HG02571 (cell line): ENCODE results near the gene ULBP1.
"Not testable (repeated sequence)": the region's sequence is repeated elsewhere in the genome, so short reads cannot be mapped to it uniquely, and the experiment has no call there.

ENCODE experiments used
- ATAC-seq: cut with Tn5 transposase; IDR thresholded peaks from one replicate; pipeline ENCODE4 v1.9.1; 2021; ENCODE audit warnings: mild to moderate bottlenecking, moderate library complexity; ENCODE audit not compliant: unreplicated experiment

The ULBP1 gene, protein sequence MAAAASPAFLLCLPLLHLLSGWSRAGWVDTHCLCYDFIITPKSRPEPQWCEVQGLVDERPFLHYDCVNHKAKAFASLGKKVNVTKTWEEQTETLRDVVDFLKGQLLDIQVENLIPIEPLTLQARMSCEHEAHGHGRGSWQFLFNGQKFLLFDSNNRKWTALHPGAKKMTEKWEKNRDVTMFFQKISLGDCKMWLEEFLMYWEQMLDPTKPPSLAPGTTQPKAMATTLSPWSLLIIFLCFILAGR

DNA sequence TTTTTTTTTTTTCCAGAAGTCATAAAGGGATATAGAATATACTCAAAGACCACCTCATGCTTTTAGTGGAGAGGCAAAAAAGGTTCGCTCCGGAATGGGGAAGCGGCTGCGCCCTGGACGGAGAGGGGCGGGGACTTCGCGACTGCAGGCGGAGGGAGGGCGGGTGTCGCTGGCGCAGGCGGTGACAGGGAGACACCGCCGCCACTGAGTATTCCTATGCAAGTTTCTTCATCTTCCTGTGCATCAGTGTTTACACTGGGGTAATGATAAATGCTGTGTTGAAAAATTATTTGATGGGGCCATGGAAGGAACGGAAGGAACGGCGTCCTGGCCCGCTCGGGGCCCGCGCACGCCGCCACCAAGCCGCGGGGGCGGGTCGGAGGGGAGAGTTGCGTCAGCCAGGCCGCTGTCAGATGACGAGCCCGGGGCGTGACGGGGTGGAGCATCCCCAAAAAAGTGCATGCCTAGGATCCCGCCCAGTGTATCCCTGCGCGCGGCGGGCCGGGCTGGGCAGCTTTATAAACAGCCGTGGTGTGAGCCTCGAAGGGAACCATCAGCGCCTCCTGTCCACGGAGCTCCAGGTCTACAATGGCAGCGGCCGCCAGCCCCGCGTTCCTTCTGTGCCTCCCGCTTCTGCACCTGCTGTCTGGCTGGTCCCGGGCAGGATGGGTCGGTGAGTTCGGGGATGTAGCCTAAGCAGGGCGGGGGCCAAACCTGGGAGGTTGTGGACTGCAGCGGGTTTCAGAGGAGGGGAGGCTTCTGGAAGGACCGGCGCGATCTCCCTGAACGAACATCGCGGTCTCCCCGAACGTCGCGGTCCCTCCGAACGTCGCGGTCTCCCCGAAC, at the start of gene ULBP1:
Gene ULBP1, plus strand, starts transcription at position 482 of the 846 bp plus-strand sequence. Its CDS starts 107 bp downstream, at position 589.
- ATAC-seq: peak; percentile 55

DNA sequence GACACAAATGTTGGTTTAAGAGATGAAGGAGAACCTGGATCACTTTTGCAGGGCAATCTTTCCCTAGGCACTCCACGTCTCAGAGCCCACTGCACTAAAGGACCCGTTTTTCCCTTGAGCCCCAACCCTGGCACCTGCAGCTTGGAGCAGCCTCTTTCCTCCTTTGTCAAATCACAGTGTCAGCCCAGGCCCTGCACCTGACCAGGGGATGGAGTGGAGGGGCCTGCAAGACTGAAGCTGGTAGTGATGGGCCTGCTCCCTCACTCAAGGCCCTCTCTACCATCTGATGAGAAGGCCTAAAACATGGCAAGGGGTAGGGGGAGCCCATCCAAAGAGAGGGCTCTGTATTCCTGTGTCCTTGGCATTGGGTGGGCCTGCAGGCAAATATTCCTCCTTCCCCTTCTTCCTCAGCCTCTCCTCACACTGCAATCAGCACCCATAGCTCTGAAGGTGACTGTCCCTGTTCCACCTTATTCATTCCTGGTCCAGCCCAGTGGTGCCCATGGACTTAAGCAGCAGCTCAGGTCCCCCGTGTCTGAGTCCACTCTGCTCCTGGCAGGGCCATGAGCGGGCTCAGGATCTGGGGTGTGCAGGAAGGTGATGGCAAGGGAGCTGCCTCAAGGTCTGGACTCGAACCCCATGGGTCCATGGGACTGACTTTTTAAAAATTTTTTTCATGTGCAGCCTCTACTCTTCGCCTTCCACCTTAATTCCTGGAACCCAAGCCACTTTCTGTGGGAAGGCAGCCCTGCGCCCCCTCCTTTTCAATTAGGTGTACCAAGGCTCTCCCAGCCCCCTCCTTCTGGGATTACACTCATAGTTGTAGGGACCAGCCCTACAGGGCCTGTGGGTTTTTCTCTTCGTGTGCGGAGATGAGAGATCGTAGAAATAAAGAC, 47.5 kb upstream of the ULBP1 start:
- no peak for ATAC-seq

DNA sequence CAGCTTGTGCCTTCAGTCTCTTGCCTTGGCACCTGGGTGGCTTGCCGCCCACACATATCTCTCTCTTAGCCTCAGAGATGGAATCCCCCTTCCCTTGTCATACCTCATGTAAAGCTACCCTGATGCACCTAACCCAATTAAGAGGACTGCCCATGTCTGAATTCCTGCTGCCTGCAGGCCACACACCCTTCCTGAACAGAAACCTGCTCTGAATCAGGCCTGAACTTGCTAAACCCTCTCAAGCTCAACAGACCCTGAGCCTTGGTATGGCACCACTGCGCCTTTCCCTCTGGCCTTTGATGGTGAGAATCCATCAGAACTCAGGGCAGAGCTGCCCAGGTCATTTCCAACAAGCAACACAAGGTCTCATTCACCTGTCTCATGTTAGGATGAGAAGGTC, 46.1 kb upstream of the ULBP1 start:
- ATAC-seq: no peak

DNA sequence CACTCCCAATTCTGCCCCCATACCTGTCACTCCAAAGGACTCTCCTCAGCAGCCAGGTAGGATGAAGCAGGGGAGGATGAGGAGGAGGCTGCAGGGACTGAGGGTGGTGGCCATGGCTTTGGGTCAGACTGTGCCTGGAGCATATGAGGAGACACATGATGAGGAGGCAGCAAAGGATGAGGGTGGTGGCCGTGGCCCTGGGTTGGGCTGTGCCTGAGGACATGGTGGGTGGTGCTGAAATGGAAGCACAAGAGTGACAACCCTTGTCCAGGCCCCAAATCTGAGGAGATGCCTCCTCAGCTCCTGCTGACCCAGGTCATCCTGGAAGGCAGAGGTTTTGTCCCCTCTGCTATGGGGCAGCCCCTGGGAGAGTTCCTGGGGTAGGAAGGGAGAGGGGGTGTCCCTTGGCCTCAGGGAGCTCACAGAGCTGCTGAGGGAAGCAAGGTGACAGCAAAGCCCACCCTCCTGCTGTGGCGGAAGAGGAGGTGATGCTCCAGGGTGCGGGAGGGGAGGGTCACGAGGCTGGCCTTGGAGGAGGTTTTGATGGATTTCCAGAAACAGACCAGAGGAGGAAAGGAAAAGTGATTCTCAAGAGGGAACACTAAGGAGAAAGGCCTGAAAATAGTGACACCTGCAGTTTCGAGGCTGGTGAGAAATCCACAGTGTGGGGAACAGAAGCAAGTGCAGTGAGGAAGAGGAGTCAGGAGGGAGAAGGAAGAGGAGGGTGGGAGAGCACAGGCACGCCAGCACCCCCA, 45.4 kb upstream of the ULBP1 start:
- no peak for ATAC-seq

DNA sequence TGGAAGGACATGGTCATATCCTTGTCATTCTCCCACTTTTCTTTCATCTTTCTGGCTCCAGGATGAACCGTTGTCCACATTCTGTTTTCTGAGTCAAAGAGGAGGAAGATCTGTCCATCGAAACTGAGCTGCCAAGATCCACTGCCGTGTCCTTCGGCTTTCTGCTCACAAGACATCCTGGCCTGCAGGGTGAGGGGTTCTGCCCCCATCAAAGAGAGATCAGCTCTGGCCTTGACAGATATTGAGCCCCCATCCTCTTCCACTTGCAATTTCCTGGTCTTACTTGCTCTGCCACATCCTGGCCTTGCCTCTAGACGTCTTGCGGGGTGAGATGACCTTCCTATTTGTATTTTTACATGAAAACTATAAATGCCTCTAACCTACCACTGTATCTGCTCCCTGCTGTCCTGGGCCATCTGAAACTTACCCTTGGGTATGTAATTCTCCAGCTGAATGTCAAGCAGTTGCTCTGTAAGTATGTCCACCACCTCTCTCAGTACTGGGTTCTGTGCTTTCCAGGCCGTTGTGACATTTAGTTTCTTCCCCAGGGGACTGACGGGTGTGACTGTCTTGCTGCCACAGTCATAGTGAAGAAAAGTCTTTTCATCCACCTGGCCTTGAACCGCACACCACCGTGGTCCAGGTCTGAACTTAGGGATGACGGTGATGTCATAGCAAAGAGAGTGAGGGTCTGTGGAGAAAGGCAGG, 44.5 kb upstream of the ULBP1 start:
- ATAC-seq: not testable (repeated sequence)

DNA sequence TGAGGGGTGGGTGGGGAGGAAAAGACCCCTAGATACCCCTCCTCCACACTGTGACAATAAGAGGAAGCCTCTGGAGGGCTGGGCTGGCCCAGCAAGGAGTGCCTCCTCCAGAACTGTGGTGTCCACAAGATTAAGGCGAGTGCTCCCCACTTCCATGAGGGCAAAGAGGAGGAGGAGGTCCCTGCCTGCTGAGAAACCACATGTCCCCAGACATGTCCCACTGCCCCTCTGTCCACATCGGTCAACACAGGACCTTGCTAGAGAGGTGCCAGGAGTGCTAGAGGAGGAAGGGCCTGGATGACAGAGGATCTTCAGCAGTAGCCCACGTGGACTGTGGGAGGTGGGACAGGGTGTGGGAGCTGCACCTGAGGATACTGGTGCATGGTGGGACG, 43.9 kb upstream of the ULBP1 start:
- no peak for ATAC-seq

DNA sequence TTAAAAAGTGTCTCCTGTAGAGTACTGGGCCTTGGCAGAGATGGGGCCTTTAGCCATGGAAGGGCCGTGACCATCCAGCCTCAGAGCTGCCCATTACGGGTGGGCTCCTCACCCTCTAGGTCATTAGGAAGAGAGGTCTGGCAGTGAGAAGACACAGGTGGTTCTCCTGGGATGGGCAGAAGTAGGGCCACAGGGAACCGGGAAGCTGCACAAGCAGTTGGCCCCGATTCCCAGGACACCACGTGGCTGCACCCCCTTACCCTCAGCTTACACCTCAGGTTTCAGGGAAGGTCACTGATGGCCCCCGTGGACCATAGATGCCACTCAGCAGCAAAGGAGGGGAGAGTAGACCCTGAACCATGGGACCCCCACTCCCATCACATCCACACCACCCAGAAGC, 42.4 kb upstream of the ULBP1 start:
- no peak for ATAC-seq

DNA sequence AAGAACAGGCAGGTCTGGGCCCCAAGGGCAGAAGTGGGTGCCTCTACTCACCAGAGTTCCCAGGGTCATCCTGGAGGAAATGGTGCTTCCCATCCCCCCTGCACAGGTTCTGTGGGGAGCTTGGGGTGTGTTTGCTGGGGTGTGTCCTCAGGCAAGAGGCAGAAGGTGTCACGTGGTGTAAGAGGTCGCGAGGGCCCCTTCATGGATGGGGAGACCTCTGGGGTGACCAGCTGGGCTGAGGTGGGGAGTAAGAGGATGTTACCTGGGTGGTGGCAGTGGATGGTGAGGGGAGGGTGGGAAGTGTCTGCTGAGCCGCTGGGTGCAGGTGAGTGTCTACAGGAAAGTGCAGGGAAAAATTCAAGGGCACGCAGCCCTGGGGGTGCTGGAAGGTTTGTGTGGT, 41.7 kb upstream of the ULBP1 start:
- ATAC-seq: not testable (repeated sequence)

DNA sequence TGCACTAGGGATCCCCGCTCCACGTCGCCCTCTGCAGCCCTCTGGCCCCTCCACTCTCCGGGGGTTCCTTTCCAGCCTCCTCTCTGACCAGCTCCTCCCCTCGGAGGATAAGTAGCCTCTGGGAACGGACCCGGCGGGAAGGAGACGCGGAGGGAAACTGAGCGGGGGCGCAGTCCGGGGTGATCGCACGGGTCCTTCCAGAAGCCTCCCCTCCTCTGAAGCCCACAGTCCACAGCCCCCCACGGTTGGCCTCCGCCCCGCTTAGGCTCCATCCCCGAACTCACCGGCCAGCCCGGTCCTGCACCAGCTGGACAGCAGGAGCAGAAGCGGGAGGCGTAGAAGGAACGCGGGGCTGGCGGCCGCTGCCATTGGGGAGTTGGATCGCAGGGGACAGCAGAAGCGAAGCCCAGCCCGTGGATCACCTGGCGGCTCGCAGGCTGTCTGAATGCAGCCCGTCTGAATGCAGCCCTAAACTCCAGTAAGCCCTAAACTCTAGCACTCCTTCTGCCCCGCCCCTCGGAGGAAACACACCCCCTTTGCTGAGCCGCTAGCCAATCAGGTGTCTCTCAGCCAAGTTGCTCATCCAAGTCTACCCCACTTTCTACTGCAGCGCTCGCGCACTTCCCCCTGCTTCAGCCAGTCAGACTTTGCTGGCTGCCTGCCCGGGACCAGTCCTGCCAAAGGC, 41.0 kb upstream of the ULBP1 start, which contains the start of gene RAET1G:
Gene RAET1G, minus strand, starts transcription at position 480 of the 685 bp plus-strand sequence. Its CDS starts 111 bp downstream, at position 369.
- ATAC-seq: no peak

DNA sequence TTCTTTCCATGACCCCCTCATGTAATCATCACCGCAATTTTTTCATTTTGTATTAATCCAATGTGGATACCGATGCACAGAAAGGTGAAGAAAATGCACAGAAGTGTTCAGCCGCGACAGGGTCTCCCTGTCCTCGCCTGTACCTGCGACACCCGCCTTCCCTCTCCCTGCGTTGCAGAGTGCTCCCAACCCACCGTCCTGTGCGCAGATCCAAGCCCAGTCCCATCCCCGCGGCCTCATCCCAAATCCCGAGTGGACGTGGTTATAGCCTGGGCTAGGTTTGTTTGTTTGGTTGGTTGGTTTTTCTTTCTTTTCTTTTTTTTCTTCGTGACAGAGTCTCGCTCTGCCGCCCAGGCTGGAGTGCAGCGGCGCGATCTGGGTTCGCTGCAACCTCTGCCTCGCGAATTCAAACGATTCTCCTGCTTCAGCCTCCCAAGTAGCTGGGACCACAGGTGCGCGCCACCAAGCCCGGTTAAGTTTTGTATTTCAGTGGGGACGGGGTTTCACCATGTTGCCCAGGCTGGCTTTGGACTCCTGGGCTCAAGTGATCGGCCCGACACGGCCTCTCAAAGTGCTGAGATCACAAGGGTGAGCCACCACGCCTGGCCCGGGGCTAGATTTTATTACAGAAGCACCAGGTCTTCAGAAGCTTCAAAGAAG, 40.3 kb upstream of the ULBP1 start:
- ATAC-seq: no peak

DNA sequence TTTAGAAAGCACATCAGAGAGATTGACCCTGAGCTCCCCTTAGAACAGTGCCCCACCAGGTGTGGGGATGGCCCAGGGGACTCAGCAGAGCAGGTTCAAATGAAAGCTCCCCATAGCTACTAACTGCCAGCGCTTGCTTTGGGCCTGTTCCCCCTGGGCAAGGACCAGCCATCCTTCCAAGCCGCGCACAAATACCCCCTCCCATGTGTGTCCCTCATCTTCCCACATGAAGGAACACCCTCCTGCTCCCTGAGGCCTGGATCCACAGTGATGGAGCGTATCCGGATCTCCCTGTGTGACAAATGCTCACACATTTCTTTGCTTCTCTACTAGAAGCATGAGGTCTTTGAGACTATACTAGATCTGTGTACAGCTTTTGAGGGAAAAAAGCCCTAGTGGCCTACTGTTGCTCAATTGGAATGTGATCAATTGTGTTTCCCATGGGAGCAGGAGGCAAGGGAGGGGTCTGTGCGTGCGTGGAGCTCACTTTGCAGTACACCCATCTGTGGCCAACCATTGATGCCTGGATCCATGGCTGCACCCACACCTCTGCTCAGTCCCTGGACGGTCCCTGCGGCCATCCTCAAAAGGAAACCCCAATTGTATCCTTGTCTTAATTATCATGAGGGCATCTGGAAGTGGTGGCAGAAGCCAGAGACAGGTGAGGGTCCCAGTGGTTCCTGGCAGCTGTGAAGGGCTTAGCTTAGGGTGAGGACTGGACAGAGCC, 39.4 kb upstream of the ULBP1 start:
- no peak for ATAC-seq

DNA sequence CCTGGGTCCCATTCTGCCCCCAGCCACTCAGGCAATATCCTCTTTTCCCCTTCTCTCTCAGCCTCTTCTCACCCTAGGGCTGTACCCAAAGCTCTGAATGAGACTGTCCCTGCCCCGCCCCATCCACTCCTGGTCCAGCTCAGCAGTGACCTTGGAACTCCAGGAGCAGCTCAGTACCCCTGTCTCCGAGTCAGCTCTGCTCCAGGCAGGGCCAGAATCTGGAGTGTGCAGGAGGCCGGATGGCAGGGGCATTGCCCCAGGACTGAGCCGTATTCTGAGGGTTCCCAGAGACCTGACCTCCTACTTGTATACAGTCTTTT, 38.9 kb upstream of the ULBP1 start:
- ATAC-seq: no peak

DNA sequence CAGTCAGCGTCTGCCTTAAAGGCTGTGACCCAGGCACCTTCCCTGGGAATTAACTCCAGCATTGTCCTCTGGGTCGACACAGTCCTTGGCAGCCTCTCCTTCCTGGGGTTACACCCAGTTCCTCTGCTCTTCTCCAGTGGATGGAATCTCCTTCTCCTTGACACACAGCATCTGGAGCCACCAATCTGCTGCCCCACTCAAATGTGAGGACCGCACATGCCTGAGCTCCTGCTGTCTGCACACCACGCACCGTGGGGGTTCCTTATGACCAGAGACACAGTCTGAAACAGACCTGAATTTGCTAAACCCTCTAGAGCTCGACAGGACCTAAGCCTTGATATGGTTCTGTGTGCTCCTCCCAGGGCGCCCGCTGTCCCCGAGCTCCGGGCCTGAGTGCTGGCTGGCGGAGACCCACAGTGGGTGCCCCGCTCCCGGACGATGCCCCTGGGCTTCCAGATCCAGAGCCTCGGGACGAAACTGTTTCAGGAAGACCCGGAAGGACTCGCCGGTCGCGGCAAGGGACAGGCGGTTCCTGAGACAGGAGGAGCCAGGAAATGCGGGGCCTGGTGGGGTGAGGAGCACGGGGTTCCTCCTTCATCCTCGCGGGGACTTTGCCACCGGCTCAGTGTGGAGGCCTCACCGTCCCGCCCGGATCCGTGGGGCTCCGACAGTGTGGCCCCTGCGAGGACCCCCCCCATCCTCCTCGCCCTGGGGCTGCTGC, 38.3 kb upstream of the ULBP1 start:
- ATAC-seq: no peak

DNA sequence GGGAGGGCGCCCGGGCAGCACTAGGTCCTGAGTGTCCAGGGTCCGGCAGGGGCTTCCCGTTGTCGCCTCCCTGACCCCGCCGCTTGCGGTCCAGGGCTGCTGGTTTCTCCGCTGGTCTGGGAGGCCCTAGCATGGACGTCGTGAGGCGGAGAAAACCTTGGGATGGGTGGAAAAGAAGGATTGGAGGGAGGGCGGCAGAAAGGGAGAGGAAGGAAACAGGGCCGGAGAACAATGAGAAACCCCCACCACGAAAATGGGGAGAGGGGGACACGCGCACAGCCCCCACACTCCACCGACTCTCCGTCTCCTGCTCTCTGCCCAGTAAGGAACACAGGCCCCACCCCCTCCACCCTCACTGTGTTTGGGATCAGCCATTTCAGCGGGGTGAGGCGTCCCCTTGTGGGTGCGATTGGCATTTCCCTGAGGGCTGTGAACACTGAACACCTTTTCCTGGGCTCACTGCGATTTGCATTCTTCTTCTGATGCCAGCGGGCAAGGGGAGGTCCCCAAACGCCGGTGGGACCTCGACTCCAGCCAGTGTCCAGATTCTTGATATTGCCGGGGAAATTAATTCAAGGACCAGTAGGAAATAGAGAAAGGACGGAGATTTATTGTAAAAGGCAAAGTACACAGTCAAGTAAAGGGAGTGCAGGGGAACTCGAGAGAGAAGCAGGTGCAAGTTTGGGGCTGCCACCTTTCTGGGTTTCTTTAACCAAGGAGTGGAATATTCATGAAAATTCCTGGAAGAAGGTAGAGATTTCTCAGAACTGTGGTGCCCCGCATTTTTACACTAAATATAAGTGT, 37.6 kb upstream of the ULBP1 start:
- ATAC-seq: no peak

DNA sequence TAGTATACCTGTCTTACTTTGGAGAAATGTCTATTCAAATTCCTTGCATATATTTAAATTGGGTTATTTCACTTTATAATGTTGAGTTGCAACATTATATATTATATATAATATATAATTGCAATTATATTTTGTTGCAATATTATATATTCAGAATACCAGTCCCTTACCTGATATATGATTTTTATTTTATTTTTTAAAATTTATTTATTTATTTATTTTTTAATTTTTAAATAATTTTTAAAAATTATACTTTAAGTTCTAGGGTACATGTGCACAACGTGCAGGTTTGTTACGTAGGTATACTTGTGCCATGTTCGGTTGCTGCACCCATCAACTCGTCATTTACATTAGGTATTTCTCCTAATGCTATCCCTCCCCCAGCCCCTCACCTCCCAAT, 36.7 kb upstream of the ULBP1 start:
- not testable (repeated sequence) for ATAC-seq

DNA sequence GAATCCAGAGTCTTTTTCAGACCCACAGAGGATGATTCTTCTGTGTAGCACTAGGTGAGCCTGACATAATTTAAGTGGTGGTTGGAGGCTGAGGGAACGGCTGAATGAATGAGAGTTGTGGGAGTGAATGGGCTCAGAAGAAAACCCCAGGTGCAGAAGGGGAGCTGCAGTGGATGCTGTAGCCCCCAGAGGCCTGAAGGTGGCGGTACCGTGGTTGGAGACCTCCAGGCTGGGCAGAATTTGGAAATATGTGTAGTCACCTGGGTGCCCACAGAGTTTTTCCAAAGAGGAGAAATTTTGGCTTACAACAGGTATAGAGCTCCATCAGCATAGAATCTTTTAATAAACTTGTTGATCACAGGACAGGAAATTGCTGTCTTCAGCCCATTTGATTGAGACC, 34.3 kb upstream of the ULBP1 start:
- ATAC-seq: no peak

DNA sequence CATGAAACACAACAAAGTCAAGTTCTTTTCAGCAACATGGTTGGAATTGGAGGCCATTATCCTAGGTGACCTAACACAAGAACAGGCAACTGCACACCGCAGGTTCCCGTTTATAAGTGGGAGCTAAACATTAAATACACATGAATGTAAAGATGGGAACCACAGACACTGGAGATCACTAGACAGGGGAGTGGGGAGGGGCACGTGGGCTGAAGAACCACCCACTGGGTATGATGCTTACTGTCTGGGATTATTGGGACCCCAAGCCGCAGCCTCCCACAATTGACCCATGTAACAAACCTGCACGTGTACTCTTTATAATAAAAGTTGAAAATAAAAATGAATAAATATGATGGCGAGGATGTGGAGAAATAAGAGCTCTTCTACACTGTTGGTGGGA, 32.2 kb upstream of the ULBP1 start:
- no peak for ATAC-seq
